CD4-positive, alpha-beta memory T cell (primary cell): ENCODE results near the gene SERTAD4. TPM values are rescaled to one million over a fixed set of nuclear protein-coding genes. Genes with fewer than 3 reads are reported as not detected.

Source experiments
- CTCF ChIA-PET: fragments of 350-600 bp; sonication (Branson Sonifier 250); formaldehyde crosslinking; loops from one replicate; lab custom pipeline; 2021; ENCODE audit warnings: inconsistent platforms; ENCODE audit not compliant: partially characterized antibody; lab: Charles Lee
- POLR2A ChIA-PET: fragments of 350-600 bp; sonication (Branson Sonifier 250); formaldehyde crosslinking; loops from one replicate; lab custom pipeline; 2021; ENCODE audit not compliant: partially characterized antibody; lab: Charles Lee
- DNase-seq, 5 donors: peaks; one replicate each; pipeline versions ENCODE4 v3.0.0 to v3.0.0-alpha.2; 2020 to 2022; ENCODE audit warnings: mixed read lengths in 1 of 5
- H3K27ac ChIP-seq: one replicate; pipeline ENCODE4 v1.7.0; 2013; ENCODE audit warnings: low read depth, low read length
- H3K27me3 ChIP-seq: 2 replicates; pipeline ENCODE4 v1.7.0; 2013; ENCODE audit warnings: mild to moderate bottlenecking, low read length, moderate library complexity; ENCODE audit not compliant: insufficient read depth
- H3K36me3 ChIP-seq: 2 replicates; pipeline ENCODE4 v1.7.0; 2013; ENCODE audit warnings: mild to moderate bottlenecking, low read length, moderate library complexity; ENCODE audit not compliant: insufficient read depth
- H3K4me1 ChIP-seq: 2 replicates; pipeline ENCODE4 v1.7.0; 2013; ENCODE audit warnings: mild to moderate bottlenecking, low read length, moderate library complexity; ENCODE audit not compliant: insufficient read depth
- H3K4me3 ChIP-seq, 2 donors: one replicate each; pipeline ENCODE4 v1.7.0; 2013; ENCODE audit warnings: low read length in 2 of 2, mild to moderate bottlenecking in 1 of 2
- H3K9me3 ChIP-seq, 2 donors: one replicate each; pipeline ENCODE4 v1.7.0; 2013; ENCODE audit warnings: low read length in 2 of 2, control low read depth in 1 of 2; ENCODE audit not compliant: control insufficient read depth in 1 of 2
- H3K27ac Mint-ChIP-seq, 7 donors: one replicate each; pipeline ENCODE4 v1.8.0; 2020 to 2021; ENCODE audit warnings: mixed read lengths in 7 of 7, mild to moderate bottlenecking in 6 of 7, inconsistent platforms in 3 of 7, moderate library complexity in 3 of 7
- H3K27me3 Mint-ChIP-seq, 2 donors: one replicate each; pipeline ENCODE4 v1.8.0; 2020 to 2021; ENCODE audit warnings: mixed read lengths in 2 of 2
- H3K36me3 Mint-ChIP-seq, 2 donors: one replicate each; pipeline ENCODE4 v1.8.0; 2020 to 2021; ENCODE audit warnings: mixed read lengths in 2 of 2, inconsistent platforms in 1 of 2, mild to moderate bottlenecking in 1 of 2
- H3K4me1 Mint-ChIP-seq, 4 donors: one replicate each; pipeline ENCODE4 v1.8.0; 2020 to 2021; ENCODE audit warnings: mixed read lengths in 4 of 4, mild to moderate bottlenecking in 1 of 4
- H3K4me3 Mint-ChIP-seq, 8 donors: one replicate each; pipeline ENCODE4 v1.8.0; 2020 to 2021; ENCODE audit warnings: mixed read lengths in 8 of 8, mild to moderate bottlenecking in 7 of 8, moderate library complexity in 6 of 8, inconsistent platforms in 3 of 8
- H3K9me3 Mint-ChIP-seq, 8 donors: one replicate each; pipeline ENCODE4 v1.8.0; 2020 to 2021; ENCODE audit warnings: mixed read lengths in 8 of 8, mild to moderate bottlenecking in 5 of 8, inconsistent platforms in 3 of 8, moderate library complexity in 1 of 8
- intact Hi-C: fragments of 100-400 bp; cut with micrococcal nuclease; formaldehyde crosslinking; loops from one replicate; pipeline ENCODE4 v1.15.1; 2023
- polyA plus RNA-seq, 2 donors: library from polyadenylated mRNA; unstranded; fragments of 300-500 nt; fragmentation: Illumina TruSeq; gene quantifications; one replicate each; pipeline ENCODE4 v1.2.3, GENCODE V29; 2021
- total RNA-seq, 2 experiments: library from RNA; stranded (reverse); gene quantifications; one replicate each; pipeline ENCODE4 v1.2.3, GENCODE V29; 2021

The SERTAD4 gene
- total and polyA plus RNA-seq, 4 experiments from 2014 or later = not detected

- Histone ChIP-seq H3K27ac (no peak overlapping the region), H3K36me3 (no peaks in the 10 kb centered on the region), H3K4me1 (peaks cover 4% of the 10 kb centered on the region), H3K9me3 (no peaks in the 10 kb centered on the region), H3K4me3 (no peak overlapping the region), H3K27me3 (peaks cover 19% of the 10 kb centered on the region)
- ChIA-PET CTCF (interaction anchor here (1.5 kb wide), 1 partner anchor 434 kb away, joined by 4 read pairs; no protein-coding TSS in a partner anchor), POLR2A (no interaction called here)
- no peak for DNase-seq
- Mint-ChIP-seq H3K27ac (no peak overlapping the region), H3K9me3 (no peaks in the 10 kb centered on the region), H3K36me3 (no peaks in the 10 kb centered on the region), H3K4me1 (peaks cover 0 to 9% (median 4%) of the 10 kb centered on the region in 4 donors), H3K27me3 (peaks cover 25 to 44% of the 10 kb centered on the region in 2 donors), H3K4me3 (no peak overlapping the region)
- intact Hi-C loops = no loop called here
Observed at GRCh38 chr1:210294999-210295745, 62.6 kb downstream of the SERTAD4 start.

Other genes starting within 250 kb of the SERTAD4 start
- 1 to 10 TPM; 6.5 to 6.8 TPM for gene HHAT, start 96.1 kb downstream of the SERTAD4 start, total RNA-seq
- gene HHAT, start 96.1 kb downstream of the SERTAD4 start, polyA plus RNA-seq = 1 to 10 TPM; 4.3 to 5.2 TPM